ENCODE data around the gene CLCN4.

GRCh38 chrX:10115082-10115481, 41.7 kb upstream of the CLCN4 start:
- TF ChIP-seq CTCF (IDR thresholded peaks at IDR 0.05) (no peak), POLR2A (IDR thresholded peaks at IDR 0.05) (no peak)

Data from stomach (tissue), 4 donors.